ENCODE measurements around the gene TRIM5. TPM values are rescaled to one million over a fixed set of nuclear protein-coding genes. Genes with fewer than 3 reads are reported as not detected.
"Not testable (repeated sequence)": the region's sequence is repeated elsewhere in the genome, so short reads cannot be mapped to it uniquely, and the experiment has no call there.

Gene TRIM5
- total RNA-seq, 2 donors from 2014 or later = 17.4 to 36.9 TPM

GRCh38 chr11:5684036-5684645 is 733 bp downstream of the TRIM5 start:
- Histone ChIP-seq H3K36me3 (no peaks in the 10 kb centered on the region), H3K4me3 (peak overlapping the region; percentile 34 to 42), H3K27ac (peak overlapping the region; percentile 94), H3K4me1 (replicated peaks) (peaks cover 2% of the 10 kb centered on the region), H3K27me3 (replicated peaks; ENCODE audit: insufficient read depth) (no peaks in the 10 kb centered on the region), H3K9me3 (no peaks in the 10 kb centered on the region)
- intact Hi-C loops (cut with DNase I) = loop anchor here (10.0 kb wide), 1 partner anchor 59 kb away; the partner anchor contains the start of gene TRIM34
- 45% methylated on average over 8 of the region's 8 CpGs for WGBS
- TF ChIP-seq, protein P1, sequence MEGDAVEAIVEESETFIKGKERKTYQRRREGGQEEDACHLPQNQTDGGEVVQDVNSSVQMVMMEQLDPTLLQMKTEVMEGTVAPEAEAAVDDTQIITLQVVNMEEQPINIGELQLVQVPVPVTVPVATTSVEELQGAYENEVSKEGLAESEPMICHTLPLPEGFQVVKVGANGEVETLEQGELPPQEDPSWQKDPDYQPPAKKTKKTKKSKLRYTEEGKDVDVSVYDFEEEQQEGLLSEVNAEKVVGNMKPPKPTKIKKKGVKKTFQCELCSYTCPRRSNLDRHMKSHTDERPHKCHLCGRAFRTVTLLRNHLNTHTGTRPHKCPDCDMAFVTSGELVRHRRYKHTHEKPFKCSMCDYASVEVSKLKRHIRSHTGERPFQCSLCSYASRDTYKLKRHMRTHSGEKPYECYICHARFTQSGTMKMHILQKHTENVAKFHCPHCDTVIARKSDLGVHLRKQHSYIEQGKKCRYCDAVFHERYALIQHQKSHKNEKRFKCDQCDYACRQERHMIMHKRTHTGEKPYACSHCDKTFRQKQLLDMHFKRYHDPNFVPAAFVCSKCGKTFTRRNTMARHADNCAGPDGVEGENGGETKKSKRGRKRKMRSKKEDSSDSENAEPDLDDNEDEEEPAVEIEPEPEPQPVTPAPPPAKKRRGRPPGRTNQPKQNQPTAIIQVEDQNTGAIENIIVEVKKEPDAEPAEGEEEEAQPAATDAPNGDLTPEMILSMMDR (IDR thresholded peaks at IDR 0.05) = no peak
- TF ChIP-seq POLR2A (IDR thresholded peaks at IDR 0.05) (no peak), POLR2AphosphoS5 (IDR thresholded peaks at IDR 0.05) (no peak)
- DNase-seq (ENCODE audit: low spot score) = no peak

GRCh38 chr11:5683620-5684019 is 1.3 kb downstream of the TRIM5 start:
- H3K27me3 ChIP-seq (replicated peaks; ENCODE audit: insufficient read depth); H3K4me1 ChIP-seq (replicated peaks); H3K9me3 ChIP-seq; DNase-seq (ENCODE audit: low spot score); H3K36me3 ChIP-seq: not testable (repeated sequence)
- 62% methylated on average over 7 of the region's 7 CpGs for whole genome bisulfite sequencing
- peak overlapping the region; percentile 94 for H3K27ac ChIP-seq
- peak overlapping the region; percentile 34 to 42 for H3K4me3 ChIP-seq
- intact Hi-C loops (cut with DNase I) = loop anchor here (10.0 kb wide), 1 partner anchor 59 kb away; the partner anchor contains the start of gene TRIM34

GRCh38 chr11:5682890-5683441 is 1.9 kb downstream of the TRIM5 start:
- H3K27me3 ChIP-seq (replicated peaks; ENCODE audit: insufficient read depth); H3K4me1 ChIP-seq (replicated peaks); H3K36me3 ChIP-seq; H3K9me3 ChIP-seq; H3K27ac ChIP-seq; DNase-seq (ENCODE audit: low spot score); H3K4me3 ChIP-seq: not testable (repeated sequence)
- intact Hi-C loops (cut with DNase I) = loop anchor here (10.0 kb wide), 1 partner anchor 58 kb away; the partner anchor contains the start of gene TRIM34
- WGBS = 90% methylated on average over 17 of the region's 33 CpGs

- Histone ChIP-seq H3K27ac (no peak overlapping the region), H3K4me1 (replicated peaks) (peaks cover 2% of the 10 kb centered on the region), H3K36me3 (peaks cover 0 to 3% of the 10 kb centered on the region in 2 donors), H3K4me3 (no peak overlapping the region), H3K9me3 (no peaks in the 10 kb centered on the region), H3K27me3 (replicated peaks; ENCODE audit: insufficient read depth) (no peaks in the 10 kb centered on the region)
- no peak for TF ChIP-seq POLR2A (IDR thresholded peaks at IDR 0.05)
- TF ChIP-seq POLR2AphosphoS5 (IDR thresholded peaks at IDR 0.05) = no peak
- TF ChIP-seq, protein P1 (IDR thresholded peaks at IDR 0.05) = no peak
- intact Hi-C loops (cut with DNase I) = loop anchor here (10.0 kb wide), 2 partner anchors 55 to 125 kb away; partner anchors contain the start of genes OR52N2 and TRIM34
- no peak for DNase-seq (ENCODE audit: low spot score)
- WGBS = 92% methylated on average over 7 of the region's 7 CpGs
These were observed 5.1 kb downstream of the TRIM5 start for GRCh38 chr11:5679811-5680210.

DNA sequence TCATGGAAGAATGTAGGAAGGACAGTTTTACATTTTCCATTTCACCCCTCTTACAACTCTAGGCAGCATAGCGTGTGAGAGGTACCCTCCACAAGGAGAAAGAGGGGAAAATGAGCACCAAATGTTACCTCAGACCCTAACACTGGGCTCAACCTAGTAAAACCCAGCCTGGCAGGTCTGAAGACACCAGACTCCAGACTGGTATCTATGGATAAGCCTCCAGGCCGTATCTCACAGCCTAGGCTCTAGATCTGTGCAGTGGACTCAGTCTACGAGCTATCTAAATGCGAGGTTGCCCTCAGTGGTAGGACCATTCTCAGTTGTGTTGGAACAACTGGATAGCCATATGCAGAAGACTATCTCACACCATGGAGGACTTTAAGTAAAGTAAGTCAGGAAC is 10.5 kb downstream of the TRIM5 start:
- Histone ChIP-seq H3K4me3 (no peak overlapping the region), H3K27me3 (replicated peaks; ENCODE audit: insufficient read depth) (no peaks in the 10 kb centered on the region), H3K27ac (no peak overlapping the region), H3K4me1 (replicated peaks) (no peaks in the 10 kb centered on the region), H3K9me3 (no peaks in the 10 kb centered on the region), H3K36me3 (peaks cover 0 to 3% of the 10 kb centered on the region in 2 donors)
- DNase-seq (ENCODE audit: low spot score) = no peak
- WGBS = 97% methylated on average over 4 of the region's 4 CpGs
- intact Hi-C loops (cut with DNase I) = loop anchor here (10.0 kb wide), 1 partner anchor 130 kb away; the partner anchor contains the start of gene OR52N2
- TF ChIP-seq POLR2AphosphoS5 (IDR thresholded peaks at IDR 0.05) (no peak), POLR2A (IDR thresholded peaks at IDR 0.05) (no peak)
- TF ChIP-seq, protein P1 (IDR thresholded peaks at IDR 0.05) = no peak

DNA sequence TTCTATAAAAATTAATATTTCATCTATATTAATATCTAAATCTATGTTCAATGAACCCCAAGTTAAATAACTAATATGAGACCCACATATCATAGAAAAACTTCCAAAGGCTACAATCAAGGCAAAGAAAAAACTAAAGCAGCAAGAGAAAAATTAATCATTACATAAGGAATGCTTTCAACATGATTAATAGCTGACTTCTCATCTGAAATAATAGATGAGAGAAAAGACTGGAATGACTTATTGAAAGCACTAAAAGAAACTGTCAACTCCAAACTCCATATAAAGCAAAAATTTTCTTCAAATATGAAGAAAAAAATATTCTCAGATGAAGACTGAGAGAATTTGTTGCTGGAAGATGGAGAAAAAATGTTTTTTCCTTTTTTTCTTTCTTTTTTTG is 13.0 kb downstream of the TRIM5 start:
- Histone ChIP-seq H3K9me3 (no peaks in the 10 kb centered on the region), H3K4me3 (no peak overlapping the region), H3K27me3 (replicated peaks; ENCODE audit: insufficient read depth) (no peaks in the 10 kb centered on the region), H3K27ac (no peak overlapping the region), H3K36me3 (no peaks in the 10 kb centered on the region), H3K4me1 (replicated peaks) (no peaks in the 10 kb centered on the region)
- intact Hi-C loops (cut with DNase I) = loop anchor here (10.0 kb wide), 1 partner anchor 133 kb away; the partner anchor contains the start of gene OR52N2
- no peak for DNase-seq (ENCODE audit: low spot score)
- TF ChIP-seq, protein P1 (IDR thresholded peaks at IDR 0.05) = no peak
- TF ChIP-seq POLR2A (IDR thresholded peaks at IDR 0.05) (no peak), POLR2AphosphoS5 (IDR thresholded peaks at IDR 0.05) (no peak)
